ENCODE results near the gene CENPE. TPM values are rescaled to one million over a fixed set of nuclear protein-coding genes. Genes with fewer than 3 reads are reported as not detected.
"Not testable (repeated sequence)": the region's sequence is repeated elsewhere in the genome, so short reads cannot be mapped to it uniquely, and the experiment has no call there.

CENPE gene
- total and polyA plus RNA-seq, 11 donors = 0.06 to 7.7 (median 0.32) TPM

DNA sequence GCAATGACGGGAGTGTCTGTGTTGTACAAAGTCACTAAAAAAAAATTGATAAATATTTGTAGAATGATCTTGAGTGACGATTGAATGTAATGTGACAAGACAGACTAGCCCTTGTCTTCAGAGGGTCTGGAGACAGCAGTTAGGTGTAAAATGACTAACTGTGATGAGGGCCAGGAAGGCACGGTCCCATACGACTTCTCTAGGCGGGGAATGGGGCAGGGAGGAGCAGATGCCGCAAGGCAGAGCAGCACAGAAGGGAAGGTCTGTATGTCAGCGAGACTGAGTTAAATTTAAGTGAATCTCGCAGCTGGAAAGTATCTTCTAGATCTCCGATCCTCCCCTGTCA is 405 bp downstream of the CENPE start:
- peaks cover 0 to 3% (median 0%) of the 10 kb centered on the region in 9 donors for H3K27me3 ChIP-seq
- intact Hi-C loops (cut with DNase I) = no loop called here

DNA sequence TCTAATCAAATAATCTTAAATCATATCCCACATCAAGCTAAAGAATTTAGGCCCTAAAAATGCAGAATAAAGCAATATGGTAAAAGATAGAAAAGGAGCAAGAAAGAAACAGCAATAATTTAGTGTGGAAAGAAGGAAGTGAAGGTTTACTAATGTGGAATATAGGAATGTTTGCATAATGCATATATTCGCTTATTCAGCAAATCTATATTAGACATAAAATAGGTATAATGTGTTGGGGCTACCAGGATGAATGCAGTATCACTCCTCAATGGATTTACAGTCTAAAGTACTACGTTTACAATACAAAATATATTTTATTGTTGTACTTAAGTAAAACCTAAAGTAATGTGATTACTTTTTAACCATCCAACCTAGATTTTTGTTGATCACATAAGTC is 4.7 kb downstream of the CENPE start:
- H3K4me3 ChIP-seq = no peak overlapping the region
- WGBS, 4 donors = 93 to 98% (median 96%) methylated on average over 2 of the region's 2 CpGs
- H3K27me3 ChIP-seq = no peaks in the 10 kb centered on the region
- H3K27ac ChIP-seq = no peak overlapping the region
- no peaks in the 10 kb centered on the region for H3K9me3 ChIP-seq
- DNase-seq (no peak), ATAC-seq (no peak)
- H3K36me3 ChIP-seq = no peaks in the 10 kb centered on the region
- peaks cover 0 to 8% (median 4%) of the 10 kb centered on the region in 12 donors for H3K4me1 ChIP-seq
- TF ChIP-seq, protein P1, sequence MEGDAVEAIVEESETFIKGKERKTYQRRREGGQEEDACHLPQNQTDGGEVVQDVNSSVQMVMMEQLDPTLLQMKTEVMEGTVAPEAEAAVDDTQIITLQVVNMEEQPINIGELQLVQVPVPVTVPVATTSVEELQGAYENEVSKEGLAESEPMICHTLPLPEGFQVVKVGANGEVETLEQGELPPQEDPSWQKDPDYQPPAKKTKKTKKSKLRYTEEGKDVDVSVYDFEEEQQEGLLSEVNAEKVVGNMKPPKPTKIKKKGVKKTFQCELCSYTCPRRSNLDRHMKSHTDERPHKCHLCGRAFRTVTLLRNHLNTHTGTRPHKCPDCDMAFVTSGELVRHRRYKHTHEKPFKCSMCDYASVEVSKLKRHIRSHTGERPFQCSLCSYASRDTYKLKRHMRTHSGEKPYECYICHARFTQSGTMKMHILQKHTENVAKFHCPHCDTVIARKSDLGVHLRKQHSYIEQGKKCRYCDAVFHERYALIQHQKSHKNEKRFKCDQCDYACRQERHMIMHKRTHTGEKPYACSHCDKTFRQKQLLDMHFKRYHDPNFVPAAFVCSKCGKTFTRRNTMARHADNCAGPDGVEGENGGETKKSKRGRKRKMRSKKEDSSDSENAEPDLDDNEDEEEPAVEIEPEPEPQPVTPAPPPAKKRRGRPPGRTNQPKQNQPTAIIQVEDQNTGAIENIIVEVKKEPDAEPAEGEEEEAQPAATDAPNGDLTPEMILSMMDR (IDR thresholded peaks at IDR 0.05) = no peak
- TF ChIP-seq POLR2A (IDR thresholded peaks at IDR 0.05) = no peak
- intact Hi-C loops (cut with DNase I) = no loop called here

More for the DNA sequence above, 405 bp downstream of the CENPE start:
- Histone ChIP-seq H3K27ac (peak overlapping the region in 3 of 12 donors; percentile 46 to 61 (median 53)), H3K4me3 (peak overlapping the region; percentile 24 to 84 (median 74)), H3K36me3 (no peaks in the 10 kb centered on the region), H3K4me1 (peaks cover 0 to 13% (median 7%) of the 10 kb centered on the region in 12 donors), H3K9me3 (no peaks in the 10 kb centered on the region)
- 1 to 2% (median 1%) methylated on average over 9 of the region's 9 CpGs for WGBS, 4 donors
- ATAC-seq (peak; percentile 27 to 42 (median 36)), DNase-seq (no peak)
- TF ChIP-seq POLR2A (IDR thresholded peaks at IDR 0.05) = no peak
- TF ChIP-seq, protein P1 (IDR thresholded peaks at IDR 0.05) = no peak

DNA sequence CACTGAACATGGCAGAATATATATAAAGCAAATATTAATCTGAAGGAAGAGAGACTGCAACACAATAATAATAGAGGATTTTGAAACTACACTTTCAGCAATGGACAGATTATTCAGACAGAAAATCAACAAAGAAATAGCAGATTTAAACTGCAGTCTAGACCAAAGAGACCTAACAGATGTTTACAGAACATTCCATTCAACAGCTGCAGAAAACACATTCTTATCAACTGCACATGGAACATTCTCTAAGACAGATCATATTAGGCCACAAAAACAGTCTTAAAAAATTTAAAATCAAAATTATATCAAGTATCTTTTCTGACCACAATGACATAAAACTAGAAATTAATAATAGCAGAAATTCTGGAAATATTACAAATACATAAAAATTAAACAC is 27.1 kb downstream of the CENPE start:
- H3K27me3 ChIP-seq = no peaks in the 10 kb centered on the region
- no peaks in the 10 kb centered on the region for H3K36me3 ChIP-seq
- H3K27ac ChIP-seq = no peak overlapping the region
- DNase-seq (no peak), ATAC-seq (no peak)
- no peak overlapping the region for H3K4me3 ChIP-seq
- intact Hi-C loops (cut with DNase I) = no loop called here
- H3K4me1 ChIP-seq = peaks cover 0 to 11% (median 0%) of the 10 kb centered on the region in 12 donors
- peaks cover 0 to 22% (median 14%) of the 10 kb centered on the region in 12 donors for H3K9me3 ChIP-seq
- no peak for TF ChIP-seq POLR2A (IDR thresholded peaks at IDR 0.05)
- TF ChIP-seq, protein P1 (IDR thresholded peaks at IDR 0.05) = no peak

DNA sequence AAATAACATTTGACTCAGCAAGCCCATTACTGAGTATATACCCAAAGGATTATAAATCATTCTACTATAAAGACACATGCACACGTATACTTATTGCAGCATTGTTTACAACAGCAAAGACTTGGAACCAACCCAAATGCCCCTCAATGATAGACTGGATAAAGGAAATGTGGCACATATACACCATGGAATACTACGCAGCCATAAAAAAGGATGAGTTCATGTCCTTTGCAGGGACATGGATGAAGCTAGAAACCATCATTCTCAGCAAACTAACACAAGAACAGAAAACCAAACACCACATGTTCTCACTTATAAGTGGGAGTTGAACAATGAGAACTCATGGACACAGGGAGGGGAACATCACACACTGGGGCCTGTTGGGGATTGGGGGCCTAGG is 28.4 kb downstream of the CENPE start:
- H3K4me1 ChIP-seq = peaks cover 0 to 11% (median 0%) of the 10 kb centered on the region in 12 donors
- ATAC-seq; H3K27me3 ChIP-seq; DNase-seq; H3K27ac ChIP-seq; H3K36me3 ChIP-seq; intact Hi-C loops (cut with DNase I); H3K4me3 ChIP-seq: not testable (repeated sequence)
- H3K9me3 ChIP-seq = peaks cover 0 to 22% (median 14%) of the 10 kb centered on the region in 12 donors
- WGBS, 4 donors = 90 to 99% (median 97%) methylated on average over 2 of the region's 2 CpGs

DNA sequence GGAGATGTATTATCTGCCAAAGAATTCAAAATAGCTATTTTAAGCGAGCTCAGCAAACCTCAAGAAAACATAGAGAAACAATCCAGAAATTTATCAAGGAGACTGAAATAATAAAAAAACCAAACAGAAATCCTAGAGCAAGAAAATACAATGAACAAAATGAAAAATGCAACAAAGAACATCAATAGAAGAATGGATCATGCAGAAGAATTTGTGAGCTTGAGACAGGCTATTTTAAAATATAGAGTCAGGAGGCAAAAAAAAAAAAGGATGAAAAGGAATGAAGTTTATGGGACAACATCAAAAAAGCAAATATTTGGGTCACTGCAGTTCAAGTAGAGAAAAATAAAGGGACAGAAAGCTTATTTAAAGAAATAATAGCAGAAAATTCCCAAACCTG is 29.1 kb downstream of the CENPE start:
- TF ChIP-seq POLR2A (IDR thresholded peaks at IDR 0.05) = no peak
- TF ChIP-seq, protein P1 (IDR thresholded peaks at IDR 0.05) = no peak
- 97 to 100% (median 99%) methylated on average over 1 of the region's 1 CpG for WGBS, 4 donors
- H3K9me3 ChIP-seq = peaks cover 0 to 22% (median 14%) of the 10 kb centered on the region in 12 donors
- H3K27me3 ChIP-seq = no peaks in the 10 kb centered on the region
- H3K36me3 ChIP-seq = no peaks in the 10 kb centered on the region
- no peak overlapping the region for H3K27ac ChIP-seq
- peaks cover 0 to 11% (median 0%) of the 10 kb centered on the region in 12 donors for H3K4me1 ChIP-seq
- no peak overlapping the region for H3K4me3 ChIP-seq
- intact Hi-C loops (cut with DNase I) = no loop called here
- ATAC-seq (no peak), DNase-seq (no peak)

Measured in heart left ventricle (tissue), 16 donors.